Left lung (tissue), 10 donors: ENCODE data around the gene TECTB. TPM values are rescaled to one million over a fixed set of nuclear protein-coding genes. Genes with fewer than 3 reads are reported as not detected.

Experiments used
- ATAC-seq: fragments of 200-7000 bp; cut with Tn5 transposase; one replicate; pipeline ENCODE4 v1.9.1; 2020; ENCODE audit warnings: moderate library complexity
- DNase-seq, 4 donors: peaks; one replicate each; pipeline ENCODE4 v3.0.0-alpha.2; 2013 to 2020
- H3K27ac ChIP-seq, 2 donors: fragments of 200-600 bp; sonication (generic) in 1 of 2; one replicate each; pipeline versions ENCODE4 v1.5.0 to v1.8.0; 2020 to 2021
- H3K27me3 ChIP-seq, 2 donors: fragments of 200-600 bp; sonication (generic) in 1 of 2; one replicate each; pipeline versions ENCODE4 v1.5.0 to v1.8.0; 2020 to 2021
- H3K36me3 ChIP-seq, 2 donors: fragments of 200-600 bp; sonication (generic) in 1 of 2; one replicate each; pipeline versions ENCODE4 v1.5.0 to v1.8.0; 2020 to 2021
- H3K4me1 ChIP-seq, 2 donors: fragments of 200-600 bp; one replicate each; pipeline ENCODE4 v1.8.0; 2021
- H3K4me3 ChIP-seq, 2 donors: fragments of 200-600 bp; sonication (generic) in 1 of 2; one replicate each; pipeline versions ENCODE4 v1.5.0 to v1.8.0; 2020 to 2021; ENCODE audit warnings: mild to moderate bottlenecking in 1 of 2
- H3K9me3 ChIP-seq, 2 donors: fragments of 200-600 bp; sonication (generic) in 1 of 2; one replicate each; pipeline versions ENCODE4 v1.5.0 to v1.8.0; 2020 to 2021
- CTCF ChIP-seq, 2 donors: fragments of 200-600 bp; sonication (generic) in 1 of 2; IDR thresholded peaks; one replicate each; pipeline versions ENCODE4 v1.5.0 to v1.8.0; 2021; ENCODE audit warnings: antibody characterized with exemption in 2 of 2
- intact Hi-C, 2 donors: fragments of 100-400 bp; cut with DNase I; formaldehyde crosslinking; loops; one replicate each; pipeline versions ENCODE4 v1.11.2 to v1.14.2; 2022
- polyA plus RNA-seq, 6 donors: library from polyadenylated mRNA; unstranded; fragments of 120-200 nt; gene quantifications; one replicate each; pipeline ENCODE4 v1.2.1, GENCODE V29; 2013; ENCODE audit not compliant: insufficient read length in 6 of 6
- total RNA-seq, 2 donors: library from RNA; stranded (reverse); fragmentation: NEBNext Ultra II Directional; extraction: Animal tissue kit (Norgen Biotek cat#: 25700); gene quantifications; one replicate each; pipeline ENCODE4 v1.2.1, GENCODE V29; 2021
- donor health status: DM: no; HTN: yes; CAD: no.
- donor health status: DM: no; HTN: no; CAD: no.

The TECTB gene
- total and polyA plus RNA-seq, 8 donors: not detected

GRCh38 chr10:112345202-112345601 lies 62.0 kb downstream of the TECTB start:
- H3K27ac ChIP-seq: no peak overlapping the region
- intact Hi-C loops: no loop called here
- DNase-seq (no peak), ATAC-seq (no peak)
- no peaks in the 10 kb centered on the region for H3K36me3 ChIP-seq
- H3K9me3 ChIP-seq: no peaks in the 10 kb centered on the region
- H3K4me1 ChIP-seq: no peaks in the 10 kb centered on the region
- TF ChIP-seq CTCF (IDR thresholded peaks at IDR 0.05): no peak
- H3K27me3 ChIP-seq: no peaks in the 10 kb centered on the region
- no peak overlapping the region for H3K4me3 ChIP-seq

- intact Hi-C loops: no loop called here
- no peak for ATAC-seq
Observed at GRCh38 chr10:112345743-112346142, 62.5 kb downstream of the TECTB start.

GRCh38 chr10:112346774-112347173 lies 63.6 kb downstream of the TECTB start:
- H3K36me3 ChIP-seq: no peaks in the 10 kb centered on the region
- no peaks in the 10 kb centered on the region for H3K9me3 ChIP-seq
- intact Hi-C loops: no loop called here
- no peak overlapping the region for H3K4me3 ChIP-seq
- no peak overlapping the region for H3K27ac ChIP-seq
- DNase-seq: no peak
- no peaks in the 10 kb centered on the region for H3K27me3 ChIP-seq
- no peak for TF ChIP-seq CTCF (IDR thresholded peaks at IDR 0.05)
- ATAC-seq: no peak
- no peaks in the 10 kb centered on the region for H3K4me1 ChIP-seq

More at GRCh38 chr10:112345743-112346142, 62.5 kb downstream of the TECTB start:
- TF ChIP-seq CTCF (IDR thresholded peaks at IDR 0.05): no peak
- DNase-seq: no peak
- no peak overlapping the region for H3K27ac ChIP-seq
- H3K9me3 ChIP-seq: no peaks in the 10 kb centered on the region
- H3K36me3 ChIP-seq: no peaks in the 10 kb centered on the region
- H3K4me3 ChIP-seq: no peak overlapping the region
- no peaks in the 10 kb centered on the region for H3K27me3 ChIP-seq
- no peaks in the 10 kb centered on the region for H3K4me1 ChIP-seq

GRCh38 chr10:112347709-112348671 lies 64.8 kb downstream of the TECTB start:
- intact Hi-C loops: no loop called here
- Histone ChIP-seq H3K27me3 (no peaks in the 10 kb centered on the region), H3K4me1 (no peaks in the 10 kb centered on the region), H3K36me3 (no peaks in the 10 kb centered on the region), H3K27ac (no peak overlapping the region), H3K4me3 (no peak overlapping the region), H3K9me3 (no peaks in the 10 kb centered on the region)
- DNase-seq (no peak), ATAC-seq (no peak)
- TF ChIP-seq CTCF (IDR thresholded peaks at IDR 0.05): no peak

- ATAC-seq (no peak), DNase-seq (no peak)
- TF ChIP-seq CTCF (IDR thresholded peaks at IDR 0.05): no peak
- intact Hi-C loops: no loop called here
- Histone ChIP-seq H3K4me3 (no peak overlapping the region), H3K9me3 (no peaks in the 10 kb centered on the region), H3K36me3 (no peaks in the 10 kb centered on the region), H3K27ac (no peak overlapping the region), H3K27me3 (no peaks in the 10 kb centered on the region), H3K4me1 (no peaks in the 10 kb centered on the region)
Observed at GRCh38 chr10:112348759-112349158, 65.6 kb downstream of the TECTB start.
